ENCODE data around the gene ATP6V1F. TPM values are rescaled to one million over a fixed set of nuclear protein-coding genes. Genes with fewer than 3 reads are reported as not detected.

ATP6V1F gene
- 6.1 and 76.7 TPM in 2 replicates for total RNA-seq (ENCODE audit: low replicate concordance)

- peak; percentile 97 for DNase-seq (ENCODE audit: low read depth)
- TF ChIP-seq, protein P1, sequence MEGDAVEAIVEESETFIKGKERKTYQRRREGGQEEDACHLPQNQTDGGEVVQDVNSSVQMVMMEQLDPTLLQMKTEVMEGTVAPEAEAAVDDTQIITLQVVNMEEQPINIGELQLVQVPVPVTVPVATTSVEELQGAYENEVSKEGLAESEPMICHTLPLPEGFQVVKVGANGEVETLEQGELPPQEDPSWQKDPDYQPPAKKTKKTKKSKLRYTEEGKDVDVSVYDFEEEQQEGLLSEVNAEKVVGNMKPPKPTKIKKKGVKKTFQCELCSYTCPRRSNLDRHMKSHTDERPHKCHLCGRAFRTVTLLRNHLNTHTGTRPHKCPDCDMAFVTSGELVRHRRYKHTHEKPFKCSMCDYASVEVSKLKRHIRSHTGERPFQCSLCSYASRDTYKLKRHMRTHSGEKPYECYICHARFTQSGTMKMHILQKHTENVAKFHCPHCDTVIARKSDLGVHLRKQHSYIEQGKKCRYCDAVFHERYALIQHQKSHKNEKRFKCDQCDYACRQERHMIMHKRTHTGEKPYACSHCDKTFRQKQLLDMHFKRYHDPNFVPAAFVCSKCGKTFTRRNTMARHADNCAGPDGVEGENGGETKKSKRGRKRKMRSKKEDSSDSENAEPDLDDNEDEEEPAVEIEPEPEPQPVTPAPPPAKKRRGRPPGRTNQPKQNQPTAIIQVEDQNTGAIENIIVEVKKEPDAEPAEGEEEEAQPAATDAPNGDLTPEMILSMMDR (IDR thresholded peaks at IDR 0.05; ENCODE audit: insufficient read depth, low read length) = peak; percentile 8
- peak within 1 kb of the TSS; percentile 81 for H3K4me3 ChIP-seq (ENCODE audit: low read depth, low read length)
Measured at GRCh38 chr7:128862571-128863432, at the start of gene ATP6V1F. TSS of gene ATP6V1F (plus strand) at chr7:128862856. CDS start at chr7:128862905, 49 bp downstream.

GRCh38 chr7:128814499-128814898 lies 48.2 kb upstream of the ATP6V1F start:
- TF ChIP-seq, protein P1 (IDR thresholded peaks at IDR 0.05; ENCODE audit: insufficient read depth, low read length) = no peak

GRCh38 chr7:128815289-128815942 lies 47.2 kb upstream of the ATP6V1F start:
- no peak for DNase-seq (ENCODE audit: low read depth)
- TF ChIP-seq, protein P1 (IDR thresholded peaks at IDR 0.05; ENCODE audit: insufficient read depth, low read length) = no peak
- H3K4me3 ChIP-seq (ENCODE audit: low read depth, low read length) = no peak overlapping the region

More at GRCh38 chr7:128814499-128814898, 48.2 kb upstream of the ATP6V1F start:
- DNase-seq (ENCODE audit: low read depth) = no peak
- no peak overlapping the region for H3K4me3 ChIP-seq (ENCODE audit: low read depth, low read length)

DNA sequence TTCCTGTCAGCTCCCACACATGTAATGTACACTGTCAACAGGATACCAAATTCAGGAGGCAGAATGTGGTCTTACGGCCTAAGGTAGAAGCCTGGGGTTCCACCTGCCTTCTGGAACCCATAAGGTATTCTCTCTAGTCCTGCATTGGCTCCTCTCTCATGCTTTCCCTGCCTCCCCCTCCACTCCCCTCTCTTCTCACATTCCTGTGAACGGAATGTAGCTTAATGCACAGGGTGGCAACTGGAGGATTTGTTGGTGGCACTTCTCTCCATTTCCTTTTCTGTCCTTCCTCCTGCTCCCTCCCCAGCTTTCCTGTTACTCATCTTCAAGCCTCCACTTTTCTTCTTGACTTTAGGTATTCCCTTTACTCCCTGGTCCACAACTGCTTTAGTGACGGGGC lies 44.0 kb upstream of the ATP6V1F start:
- TF ChIP-seq, protein P1 (IDR thresholded peaks at IDR 0.05; ENCODE audit: insufficient read depth, low read length) = no peak
- no peak overlapping the region for H3K4me3 ChIP-seq (ENCODE audit: low read depth, low read length)
- DNase-seq (ENCODE audit: low read depth) = no peak

DNA sequence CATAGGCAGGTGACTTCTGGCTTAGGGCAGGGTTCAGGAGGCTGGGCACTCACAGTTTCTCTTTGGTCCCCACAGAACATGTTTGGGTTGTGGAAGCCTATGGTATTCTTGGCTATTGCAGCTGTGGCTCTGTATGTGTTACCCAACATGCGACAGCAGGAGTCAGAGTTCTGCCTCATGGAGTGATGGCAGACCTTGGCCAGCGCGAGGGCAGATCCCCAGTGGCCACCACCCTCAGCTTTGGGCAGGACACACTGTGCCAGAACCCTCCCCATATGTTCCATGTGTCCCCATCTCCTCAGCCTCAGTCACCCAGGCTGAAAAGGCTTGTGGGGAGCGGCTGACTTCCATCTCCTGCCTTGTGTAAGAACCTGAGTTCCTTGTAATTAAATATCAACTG lies 40.9 kb upstream of the ATP6V1F start:
- DNase-seq (ENCODE audit: low read depth) = no peak
- H3K4me3 ChIP-seq (ENCODE audit: low read depth, low read length) = no peak overlapping the region
- TF ChIP-seq, protein P1 (IDR thresholded peaks at IDR 0.05; ENCODE audit: insufficient read depth, low read length) = no peak

- no peak overlapping the region for H3K4me3 ChIP-seq (ENCODE audit: low read depth, low read length)
- TF ChIP-seq, protein P1 (IDR thresholded peaks at IDR 0.05; ENCODE audit: insufficient read depth, low read length) = no peak
- DNase-seq (ENCODE audit: low read depth) = no peak
Measured at GRCh38 chr7:128826512-128826911, 36.1 kb upstream of the ATP6V1F start.

Measured in fibroblast of the aortic adventitia (primary cell).